Fibroblast of lung (primary cell): ENCODE measurements around the gene GRIN1.

Source experiments
- CTCF ChIP-seq, 2 donors: IDR thresholded peaks in 1 of 2; conservative IDR thresholded peaks in 1 of 2; 1 replicate in 1 of 2; 2 replicates in 1 of 2; pipeline ENCODE4 v1.5.1; 2011 to 2012; ENCODE audit warnings: low read length in 2 of 2, control low read depth in 1 of 2, inconsistent platforms in 1 of 2, low read depth in 1 of 2, mild to moderate bottlenecking in 1 of 2
- EZH2 ChIP-seq: IDR thresholded peaks from 2 replicates; pipeline ENCODE4 v1.5.1; 2012; ENCODE audit warnings: low read length, control low read depth, mild to moderate bottlenecking; ENCODE audit errors: missing control alignments

- peak; percentile 29 to 65 for TF ChIP-seq CTCF (conservative IDR thresholded peaks at IDR 0.05 in 1 of 2, IDR thresholded peaks at IDR 0.05 in 1 of 2; ENCODE audit: low read depth in 1 of 2, low read length in 2 of 2)
- TF ChIP-seq EZH2: no peak
Measured at GRCh38 chr9:137176302-137177182, 37.6 kb downstream of the GRIN1 start.
